DOHH2 (cell line): ENCODE data around the gene IST1.

Experiments
- H3F3A ChIP-seq: fragments of 200-600 bp; sonication (generic), shearing (Covaris generic); 2 replicates; pipeline ENCODE4 v1.6.0; 2016; ENCODE audit warnings: antibody characterized with exemption, mild to moderate bottlenecking; ENCODE audit not compliant: control insufficient read depth, insufficient read depth
- H3K27ac ChIP-seq: fragments of 200-600 bp; sonication (generic); 2 replicates; pipeline ENCODE4 v1.5.1; 2014; ENCODE audit warnings: low read depth, mild to moderate bottlenecking, low read length, moderate library complexity
- H3K27me3 ChIP-seq: fragments of 200-600 bp; sonication (generic); 2 replicates; pipeline ENCODE4 v1.6.1; 2014; ENCODE audit warnings: mild to moderate bottlenecking, low read length, mixed read lengths; ENCODE audit not compliant: control insufficient read depth
- H3K36me3 ChIP-seq: fragments of 200-600 bp; sonication (generic); 2 replicates; pipeline ENCODE4 v1.6.1; 2014; ENCODE audit warnings: mild to moderate bottlenecking, low read length, moderate library complexity, mixed read lengths; ENCODE audit not compliant: control insufficient read depth
- H3K4me1 ChIP-seq: fragments of 200-600 bp; sonication (generic); 2 replicates; pipeline ENCODE4 v1.6.1; 2014; ENCODE audit warnings: mild to moderate bottlenecking, low read length, mixed read lengths; ENCODE audit not compliant: control insufficient read depth
- H3K4me2 ChIP-seq: fragments of 200-600 bp; sonication (generic); 2 replicates; pipeline ENCODE4 v1.6.0; 2014; ENCODE audit warnings: mild to moderate bottlenecking, low read length, moderate library complexity
- H3K4me3 ChIP-seq: fragments of 200-600 bp; sonication (generic); 2 replicates; pipeline ENCODE4 v1.5.1; 2014; ENCODE audit warnings: mild to moderate bottlenecking, low read length, mixed read lengths
- H3K79me2 ChIP-seq: fragments of 200-600 bp; sonication (generic); 2 replicates; pipeline ENCODE4 v1.6.1; 2014; ENCODE audit warnings: mild to moderate bottlenecking, low read length, mixed read lengths; ENCODE audit not compliant: control insufficient read depth
- H3K9me2 ChIP-seq: fragments of 200-600 bp; sonication (generic); replicated peaks from 2 replicates; pipeline ENCODE4 v1.6.1; 2014; ENCODE audit warnings: mild to moderate bottlenecking, low read length, mixed read lengths; ENCODE audit not compliant: control insufficient read depth
- H3K9me3 ChIP-seq: fragments of 200-600 bp; sonication (generic); 2 replicates; pipeline ENCODE4 v1.6.1; 2014; ENCODE audit warnings: antibody characterized with exemption, low read length, mixed read lengths; ENCODE audit not compliant: control insufficient read depth, insufficient read depth
- H4K20me1 ChIP-seq: fragments of 200-600 bp; sonication (generic); 2 replicates; pipeline ENCODE4 v1.6.0; 2014; ENCODE audit warnings: low read depth, mild to moderate bottlenecking, antibody characterized with exemption, low read length, moderate library complexity; ENCODE audit not compliant: control insufficient read depth, insufficient read depth
- CTCF ChIP-seq: fragments of 200-600 bp; sonication (generic); IDR thresholded peaks from one replicate; pipeline ENCODE4 v1.5.1; 2014; ENCODE audit warnings: antibody characterized with exemption, mild to moderate bottlenecking, low read depth, low read length; ENCODE audit not compliant: poor library complexity, severe bottlenecking
- EZH2phosphoT487 ChIP-seq: fragments of 200-600 bp; sonication (generic); IDR thresholded peaks from 2 replicates; pipeline ENCODE4 v1.6.1; 2017; ENCODE audit warnings: borderline replicate concordance, mild to moderate bottlenecking, antibody characterized with exemption, low read length, moderate library complexity, mixed read lengths

Gene IST1

GRCh38 chr16:71893888-71894228, 1.5 kb upstream of the IST1 start:
- Histone ChIP-seq H3K36me3 (peaks cover 22% of the 10 kb centered on the region), H3K9me2 (no peaks in the 10 kb centered on the region), H3K4me1 (peaks cover 43% of the 10 kb centered on the region), H3K9me3 (no peaks in the 10 kb centered on the region), H3K4me3 (peak overlapping the region; percentile 98), H3K79me2 (peaks cover 48% of the 10 kb centered on the region), H3K27me3 (no peaks in the 10 kb centered on the region), H4K20me1 (peaks cover 5% of the 10 kb centered on the region), H3K27ac (peak overlapping the region; percentile 80), H3K4me2 (peak overlapping the region; percentile 83), H3F3A (peaks cover 4% of the 10 kb centered on the region; the same call in 1 of the 2 replicates)
- TF ChIP-seq CTCF (no peak), EZH2phosphoT487 (no peak)

GRCh38 chr16:71894229-71894920, 956 bp upstream of the IST1 start:
- H3K27me3 ChIP-seq = no peaks in the 10 kb centered on the region
- peaks cover 26% of the 10 kb centered on the region for H3K36me3 ChIP-seq
- TF ChIP-seq CTCF (peak; percentile 48), EZH2phosphoT487 (no peak)
- peaks cover 48% of the 10 kb centered on the region for H3K4me1 ChIP-seq
- H3K4me2 ChIP-seq = peak overlapping the region; percentile 83
- H3K27ac ChIP-seq = peak overlapping the region; percentile 80
- peaks cover 6% of the 10 kb centered on the region; the same call in 1 of the 2 replicates for H3F3A ChIP-seq
- peaks cover 5% of the 10 kb centered on the region for H4K20me1 ChIP-seq
- no peaks in the 10 kb centered on the region for H3K9me3 ChIP-seq
- H3K9me2 ChIP-seq = no peaks in the 10 kb centered on the region
- peaks cover 53% of the 10 kb centered on the region for H3K79me2 ChIP-seq
- H3K4me3 ChIP-seq = peak overlapping the region; percentile 98

- peaks cover 53% of the 10 kb centered on the region for H3K4me1 ChIP-seq
- H3K9me2 ChIP-seq = no peaks in the 10 kb centered on the region
- H3K4me3 ChIP-seq = peak overlapping the region; percentile 98
- H3F3A ChIP-seq = peaks cover 7% of the 10 kb centered on the region; the same call in 1 of the 2 replicates
- H3K79me2 ChIP-seq = peaks cover 67% of the 10 kb centered on the region
- H3K4me2 ChIP-seq = peak overlapping the region; percentile 83
- peak overlapping the region; percentile 80 for H3K27ac ChIP-seq
- no peaks in the 10 kb centered on the region for H3K9me3 ChIP-seq
- peaks cover 5% of the 10 kb centered on the region for H4K20me1 ChIP-seq
- no peaks in the 10 kb centered on the region for H3K27me3 ChIP-seq
- TF ChIP-seq EZH2phosphoT487 (no peak), CTCF (no peak)
- peaks cover 26% of the 10 kb centered on the region for H3K36me3 ChIP-seq
These were observed 491 bp downstream of the IST1 start for GRCh38 chr16:71895679-71896365.
